GM21723 (cell line): ENCODE results near the gene DOK7.
A peak's percentile ranks its signal among the peaks of the same experiment; 100 is the strongest.
"Not testable (repeated sequence)": the region's sequence is repeated elsewhere in the genome, so short reads cannot be mapped to it uniquely, and the experiment has no call there.

Experiments
- ATAC-seq: cut with Tn5 transposase; IDR thresholded peaks from one replicate; pipeline ENCODE4 v1.9.1; 2021; ENCODE audit warnings: mild to moderate bottlenecking, moderate library complexity; ENCODE audit not compliant: unreplicated experiment

Gene DOK7

GRCh38 chr4:3531318-3531878 lies 68.3 kb downstream of the DOK7 start:
- ATAC-seq: no peak

GRCh38 chr4:3531879-3532750 lies 69.0 kb downstream of the DOK7 start, which contains the start of gene LRPAP1:
Gene LRPAP1, minus strand, starts transcription at chr4:3532422. Its CDS starts 10 bp downstream, at chr4:3532412.
- ATAC-seq: peak; percentile 81

DNA sequence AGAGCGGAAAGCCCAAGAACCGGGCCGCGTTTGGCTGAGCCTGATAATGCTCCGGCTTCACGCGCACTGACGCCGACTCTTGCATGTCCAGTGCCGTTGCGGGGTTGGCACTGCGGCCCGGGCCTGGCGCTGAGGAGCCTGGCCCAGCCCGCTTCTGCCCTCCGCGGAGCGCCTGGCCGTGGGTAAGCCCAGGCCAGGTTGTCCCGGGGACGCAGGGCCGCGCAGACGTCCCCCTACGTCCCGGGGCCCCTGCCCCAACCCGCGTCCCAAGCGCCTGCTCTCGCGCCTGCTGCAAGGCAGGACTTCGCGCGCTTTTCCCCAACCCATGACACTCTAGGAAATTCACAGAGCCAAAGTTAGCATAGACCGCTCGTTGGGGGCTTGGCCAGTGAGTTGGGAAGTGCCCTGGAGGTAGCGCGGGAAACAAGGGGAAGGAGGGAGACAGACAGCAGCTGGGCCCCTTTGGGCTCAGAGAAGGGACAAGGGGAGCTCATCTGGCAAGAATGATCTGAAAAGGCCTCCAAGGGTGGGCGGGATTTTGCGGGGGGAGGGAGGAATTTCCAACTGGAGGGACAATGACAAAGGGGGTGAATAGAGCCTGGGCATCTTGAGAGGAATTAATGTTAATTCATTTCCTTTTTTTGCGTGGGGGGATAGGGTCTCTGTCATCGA lies 69.8 kb downstream of the DOK7 start:
- ATAC-seq: no peak

DNA sequence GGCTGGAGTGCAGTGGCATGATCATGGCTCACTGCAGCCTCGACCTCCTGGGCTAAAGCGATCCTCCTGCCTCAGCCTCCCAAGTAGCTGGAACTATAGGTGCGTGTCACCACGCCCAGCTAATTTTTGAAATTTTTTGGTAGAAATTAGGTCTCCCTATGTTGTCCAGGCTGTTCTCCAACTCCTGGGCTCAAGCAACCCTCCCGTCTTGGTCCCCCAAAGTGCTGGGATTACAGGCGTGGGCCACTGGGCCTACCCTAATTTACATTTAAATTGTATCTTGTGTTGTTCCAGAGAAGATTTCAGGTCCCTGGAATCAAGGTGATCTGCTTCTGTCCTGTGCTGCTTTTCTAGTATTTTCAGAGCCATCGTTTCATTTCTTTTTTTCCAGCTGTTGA lies 70.3 kb downstream of the DOK7 start:
- no peak for ATAC-seq

GRCh38 chr4:3535812-3536211 lies 72.7 kb downstream of the DOK7 start:
- not testable (repeated sequence) for ATAC-seq

DNA sequence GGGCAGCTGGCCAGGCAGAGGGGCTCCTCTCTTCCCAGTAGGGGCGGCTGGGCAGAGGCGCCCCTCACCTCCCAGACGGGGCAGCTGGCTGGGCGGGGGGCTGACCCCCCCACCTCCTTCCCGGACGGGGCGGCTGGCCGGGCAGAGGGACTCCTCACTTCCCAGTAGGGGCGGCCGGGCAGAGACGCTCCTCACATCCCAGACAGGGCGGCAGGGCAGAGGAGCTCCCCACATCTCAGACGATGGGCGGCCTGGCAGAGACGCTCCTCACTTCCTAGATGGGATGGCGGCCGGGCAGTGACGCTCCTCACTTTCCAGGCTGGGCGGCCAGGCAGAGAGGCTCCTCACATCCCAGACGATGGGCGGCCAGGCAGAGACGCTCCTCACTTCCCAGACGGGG lies 75.8 kb downstream of the DOK7 start:
- ATAC-seq: not testable (repeated sequence)

GRCh38 chr4:3543415-3543814 lies 80.3 kb downstream of the DOK7 start:
- not testable (repeated sequence) for ATAC-seq
